CD14-positive monocyte (primary cell): ENCODE data around the gene AKAP4. TPM values are rescaled to one million over a fixed set of nuclear protein-coding genes. Genes with fewer than 3 reads are reported as not detected.

Source experiments
- DNase-seq, 3 donors: peaks; one replicate each; pipeline ENCODE4 v3.0.0-alpha.2; 2011 to 2022
- H2AFZ ChIP-seq: 2 replicates; pipeline ENCODE4 v1.6.0; 2012; ENCODE audit warnings: mild to moderate bottlenecking, low read depth, low read length, inconsistent platforms; ENCODE audit not compliant: insufficient read depth, poor library complexity, severe bottlenecking
- H3K27ac ChIP-seq, 2 donors: 1 replicate in 1 of 2; 2 replicates in 1 of 2; pipeline ENCODE4 v1.5.1; 2012 to 2013; ENCODE audit warnings: low read length in 2 of 2, control low read depth in 1 of 2, inconsistent platforms in 1 of 2, low read depth in 1 of 2, mild to moderate bottlenecking in 1 of 2
- H3K27me3 ChIP-seq, 2 donors: one replicate each; pipeline versions ENCODE4 v1.6.0 to v1.6.1; 2011 to 2013; ENCODE audit warnings: low read length in 2 of 2; ENCODE audit not compliant: control insufficient read depth in 2 of 2, insufficient read depth in 2 of 2
- H3K36me3 ChIP-seq, 2 donors: replicated peaks in 1 of 2; 1 replicate in 1 of 2; 2 replicates in 1 of 2; pipeline versions ENCODE4 v1.5.1 to v1.6.1; 2012 to 2013; ENCODE audit warnings: low read length in 2 of 2, control low read depth in 1 of 2, inconsistent platforms in 1 of 2, mild to moderate bottlenecking in 1 of 2; ENCODE audit not compliant: insufficient read depth in 2 of 2, control insufficient read depth in 1 of 2
- H3K4me1 ChIP-seq, 2 donors: 1 replicate in 1 of 2; 2 replicates in 1 of 2; pipeline versions ENCODE4 v1.5.1 to v1.6.1; 2012 to 2013; ENCODE audit warnings: low read length in 2 of 2, control low read depth in 1 of 2, inconsistent platforms in 1 of 2, mild to moderate bottlenecking in 1 of 2, moderate library complexity in 1 of 2; ENCODE audit not compliant: insufficient read depth in 2 of 2, control insufficient read depth in 1 of 2
- H3K4me2 ChIP-seq: replicated peaks from 2 replicates; pipeline ENCODE3; 2012; ENCODE audit warnings: low read length, moderate library complexity, mild to moderate bottlenecking; ENCODE audit not compliant: poor library complexity, severe bottlenecking; ENCODE audit errors: extremely low read depth
- H3K4me3 ChIP-seq, 3 experiments: fragments of 200-600 bp in 1 of 3; sonication (generic) in 1 of 3; replicated peaks in 1 of 3; 1 replicate in 2 of 3; 2 replicates in 1 of 3; pipeline ENCODE4 v1.5.1; 2011 to 2013; ENCODE audit warnings: low read length in 3 of 3, mild to moderate bottlenecking in 3 of 3, control low read depth in 2 of 3, low read depth in 2 of 3, inconsistent platforms in 1 of 3, moderate library complexity in 1 of 3
- H3K79me2 ChIP-seq: 2 replicates; pipeline ENCODE4 v1.6.0; 2012; ENCODE audit warnings: mild to moderate bottlenecking, control low read depth, inconsistent platforms, low read length, moderate library complexity; ENCODE audit not compliant: insufficient read depth
- H3K9ac ChIP-seq: 2 replicates; pipeline ENCODE4 v1.6.0; 2017; ENCODE audit warnings: low read length, mild to moderate bottlenecking; ENCODE audit not compliant: insufficient read depth, poor library complexity, severe bottlenecking
- H3K9me3 ChIP-seq, 2 donors: replicated peaks in 1 of 2; 1 replicate in 1 of 2; 2 replicates in 1 of 2; pipeline versions ENCODE4 v1.5.1 to v1.6.1; 2012 to 2013; ENCODE audit warnings: low read length in 2 of 2, control low read depth in 1 of 2; ENCODE audit not compliant: control insufficient read depth in 1 of 2, insufficient read depth in 1 of 2
- H4K20me1 ChIP-seq: 2 replicates; pipeline ENCODE4 v1.6.0; 2012; ENCODE audit warnings: mild to moderate bottlenecking, low read length, control low read depth, moderate library complexity; ENCODE audit not compliant: insufficient read depth
- H3K27ac Mint-ChIP-seq, 7 donors: one replicate each; pipeline ENCODE4 v1.8.0; 2020; ENCODE audit warnings: mild to moderate bottlenecking in 7 of 7, mixed read lengths in 7 of 7, moderate library complexity in 6 of 7, inconsistent platforms in 2 of 7
- H3K27me3 Mint-ChIP-seq, 3 donors: one replicate each; pipeline ENCODE4 v1.8.0; 2021 to 2022; ENCODE audit warnings: low read depth in 3 of 3, mild to moderate bottlenecking in 3 of 3, mixed read lengths in 3 of 3, moderate library complexity in 3 of 3, inconsistent platforms in 1 of 3
- H3K36me3 Mint-ChIP-seq, 2 donors: one replicate each; pipeline ENCODE4 v1.8.0; 2020; ENCODE audit warnings: mixed read lengths in 2 of 2, inconsistent platforms in 1 of 2, mild to moderate bottlenecking in 1 of 2
- H3K4me1 Mint-ChIP-seq: one replicate; pipeline ENCODE4 v1.8.0; 2020; ENCODE audit warnings: mild to moderate bottlenecking, mixed read lengths
- H3K4me3 Mint-ChIP-seq, 2 donors: one replicate each; pipeline ENCODE4 v1.8.0; 2020; ENCODE audit warnings: mild to moderate bottlenecking in 2 of 2, mixed read lengths in 2 of 2, moderate library complexity in 1 of 2
- H3K9me3 Mint-ChIP-seq, 7 donors: one replicate each; pipeline ENCODE4 v1.8.0; 2020 to 2022; ENCODE audit warnings: mixed read lengths in 7 of 7, mild to moderate bottlenecking in 6 of 7, moderate library complexity in 6 of 7, inconsistent platforms in 2 of 7
- CTCF ChIP-seq: fragments of 200-600 bp; IDR thresholded peaks from one replicate; pipeline ENCODE4 v1.8.0; 2022; ENCODE audit warnings: antibody characterized with exemption, mild to moderate bottlenecking
- WGBS: methylation state at CpG from one replicate; pipeline ENCODE4 v1.1.5; 2013; ENCODE audit warnings: missing lambda C conversion rate; ENCODE audit not compliant: insufficient coverage; 5-methylcytosine and 5-hydroxymethylcytosine counted together
- intact Hi-C, 2 donors: fragments of 100-400 bp; cut with micrococcal nuclease; formaldehyde crosslinking; loops; one replicate each; pipeline versions ENCODE4 v1.15.0 to v1.15.1; 2023
- polyA plus RNA-seq, 3 donors: library from polyadenylated mRNA; depleted of rRNA in 1 of 3; unstranded in 2 of 3; stranded (reverse) in 1 of 3; fragments of 300-500 nt in 2 of 3; fragments of >200 nt in 1 of 3; fragmentation: Illumina TruSeq in 2 of 3; gene quantifications; 1 replicate in 2 of 3; 2 replicates in 1 of 3; pipeline ENCODE4 v1.2.3, GENCODE V29; 2012 to 2021

The AKAP4 gene
- polyA plus RNA-seq, 3 donors = not detected

DNA sequence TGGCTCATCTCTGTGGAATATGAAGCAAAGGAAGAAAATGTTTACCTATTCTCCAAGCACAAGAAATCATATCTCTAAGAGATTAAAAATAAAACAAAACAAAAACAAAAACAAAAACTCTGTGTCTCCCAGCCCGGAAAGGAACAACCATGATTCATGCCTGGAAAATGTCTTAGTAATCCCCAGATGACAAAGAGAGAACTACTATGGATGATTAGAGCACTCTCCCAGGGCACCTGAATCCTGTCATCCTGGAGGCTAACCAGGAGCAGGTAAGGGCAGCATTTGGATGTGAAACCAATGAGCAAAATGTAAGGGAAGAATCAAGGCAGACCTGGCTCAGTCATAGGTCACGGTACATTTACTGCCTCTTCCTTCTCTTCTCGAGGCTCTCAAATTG lies 1.7 kb upstream of the AKAP4 start:
- no peaks in the 10 kb centered on the region for H4K20me1 ChIP-seq
- H3K4me2 ChIP-seq = no peak overlapping the region
- no peaks in the 10 kb centered on the region for H3K27me3 ChIP-seq
- no peak overlapping the region for H3K4me3 ChIP-seq
- H3K4me1 ChIP-seq = peaks cover 5 to 7% of the 10 kb centered on the region in 2 donors
- no peaks in the 10 kb centered on the region for H3K79me2 ChIP-seq
- H2AFZ ChIP-seq = no peak overlapping the region
- H3K27ac ChIP-seq = no peak overlapping the region
- no peak for DNase-seq
- no peaks in the 10 kb centered on the region for H3K9me3 ChIP-seq
- Mint-ChIP-seq H3K9me3 (peaks cover 0 to 5% (median 0%) of the 10 kb centered on the region in 7 donors), H3K4me3 (no peak overlapping the region), H3K36me3 (no peaks in the 10 kb centered on the region), H3K27me3 (peaks cover 0 to 5% (median 1%) of the 10 kb centered on the region in 3 donors), H3K4me1 (peaks cover 7% of the 10 kb centered on the region), H3K27ac (no peak overlapping the region)
- H3K36me3 ChIP-seq = no peaks in the 10 kb centered on the region
- no peak overlapping the region for H3K9ac ChIP-seq
- TF ChIP-seq CTCF = no peak
- intact Hi-C loops = no loop called here
- WGBS = no CpG with 5 or more reads among the region's 3 CpGs

- no peaks in the 10 kb centered on the region for H3K9me3 ChIP-seq
- DNase-seq = no peak
- Mint-ChIP-seq H3K9me3 (no peaks in the 10 kb centered on the region), H3K4me1 (no peaks in the 10 kb centered on the region), H3K27ac (no peak overlapping the region), H3K27me3 (peaks cover 0 to 5% (median 2%) of the 10 kb centered on the region in 3 donors), H3K36me3 (no peaks in the 10 kb centered on the region), H3K4me3 (no peak overlapping the region)
- H3K79me2 ChIP-seq = no peaks in the 10 kb centered on the region
- H3K27me3 ChIP-seq = peaks cover 0 to 2% of the 10 kb centered on the region in 2 donors
- WGBS = no CpG with 5 or more reads among the region's 4 CpGs
- no peak overlapping the region for H3K9ac ChIP-seq
- H2AFZ ChIP-seq = no peak overlapping the region
- intact Hi-C loops = no loop called here
- H3K4me2 ChIP-seq = no peak overlapping the region
- H3K4me3 ChIP-seq = no peak overlapping the region
- H4K20me1 ChIP-seq = no peaks in the 10 kb centered on the region
- H3K36me3 ChIP-seq = no peaks in the 10 kb centered on the region
- no peaks in the 10 kb centered on the region for H3K4me1 ChIP-seq
- TF ChIP-seq CTCF = no peak
- H3K27ac ChIP-seq = no peak overlapping the region
These were observed 2.5 kb downstream of the AKAP4 start for GRCh38 chrX:50198348-50198747.
